GM18951 (cell line): Measurements from ENCODE around the gene EPHB2.
"Not testable (repeated sequence)": the region's sequence is repeated elsewhere in the genome, so short reads cannot be mapped to it uniquely, and the experiment has no call there.

Experiments used
- POLR2A ChIP-seq: IDR thresholded peaks from 4 replicates; pipeline ENCODE4 v1.6.1; 2011; ENCODE audit warnings: mild to moderate bottlenecking; ENCODE audit not compliant: insufficient read length, insufficient read depth; ENCODE audit errors: extremely low read depth
- in situ Hi-C: fragments of 300-500 bp; cut with MboI; formaldehyde crosslinking; loops from one replicate; pipeline ENCODE4 v1.12.0; 2022; ENCODE audit warnings: low sequenced_read_pairs, mixed read lengths, inconsistent platforms; ENCODE audit not compliant: unreplicated experiment

The EPHB2 gene

GRCh38 chr1:22710701-22711049 is at the start of gene EPHB2:
Gene EPHB2 (plus strand): TSS chr1:22710839. CDS start chr1:22710983, 144 bp downstream.
- no peak for TF ChIP-seq POLR2A

GRCh38 chr1:22661880-22662279 is 48.8 kb upstream of the EPHB2 start:
- in situ Hi-C loops = no loop called here
- no peak for TF ChIP-seq POLR2A

More at GRCh38 chr1:22710701-22711049, at the start of gene EPHB2:
- in situ Hi-C loops = no loop called here

GRCh38 chr1:22662318-22662717 is 48.3 kb upstream of the EPHB2 start:
- no peak for TF ChIP-seq POLR2A
- in situ Hi-C loops = no loop called here

GRCh38 chr1:22662986-22663408 is 47.6 kb upstream of the EPHB2 start:
- TF ChIP-seq POLR2A = no peak

GRCh38 chr1:22665752-22666151 is 44.9 kb upstream of the EPHB2 start:
- TF ChIP-seq POLR2A = no peak
- in situ Hi-C loops = no loop called here

More at GRCh38 chr1:22662986-22663408, 47.6 kb upstream of the EPHB2 start:
- in situ Hi-C loops = no loop called here

GRCh38 chr1:22666412-22666811 is 44.2 kb upstream of the EPHB2 start:
- TF ChIP-seq POLR2A = no peak
- in situ Hi-C loops = no loop called here

- in situ Hi-C loops = not testable (repeated sequence)
Measured at GRCh38 chr1:22668840-22669239, 41.8 kb upstream of the EPHB2 start.

GRCh38 chr1:22670352-22670975 is 40.2 kb upstream of the EPHB2 start:
- in situ Hi-C loops = no loop called here
- TF ChIP-seq POLR2A = no peak

GRCh38 chr1:22671999-22672398 is 38.6 kb upstream of the EPHB2 start:
- TF ChIP-seq POLR2A = no peak
- in situ Hi-C loops = no loop called here

- TF ChIP-seq POLR2A = no peak
- in situ Hi-C loops = no loop called here
Measured at GRCh38 chr1:22673486-22674409, 36.9 kb upstream of the EPHB2 start.

GRCh38 chr1:22674410-22674749 is 36.3 kb upstream of the EPHB2 start:
- in situ Hi-C loops = no loop called here
- TF ChIP-seq POLR2A = no peak

GRCh38 chr1:22676151-22676550 is 34.5 kb upstream of the EPHB2 start:
- in situ Hi-C loops = not testable (repeated sequence)

GRCh38 chr1:22676916-22677583 is 33.6 kb upstream of the EPHB2 start:
- in situ Hi-C loops = no loop called here
- TF ChIP-seq POLR2A = no peak

GRCh38 chr1:22677931-22678896 is 32.4 kb upstream of the EPHB2 start:
- TF ChIP-seq POLR2A = no peak

More at GRCh38 chr1:22677931-22678896, 32.4 kb upstream of the EPHB2 start:
- in situ Hi-C loops = no loop called here
